GM12878 (cell line): ENCODE data around the gene SLC29A4. TPM values are rescaled to one million over a fixed set of nuclear protein-coding genes. Genes with fewer than 3 reads are reported as not detected.

Experiments used
- ATAC-seq: fragments of 200-7000 bp; cut with Tn5 transposase; 3 replicates; pipeline ENCODE4 v1.9.1; 2020; ENCODE audit warnings: mild to moderate bottlenecking, moderate library complexity
- BruUV-seq: library from RNA; stranded (reverse); fragments of 400-500 nt; replicated peaks from 2 replicates; lab custom pipeline; 2021; lab: Mats Ljungman, UMichigan
- CTCF ChIA-PET: fragments of 300-600 bp; sonication (Branson Sonifier 250); formaldehyde crosslinking; extraction: SDS; loops from one replicate; lab custom pipeline; 2021; ENCODE audit warnings: inconsistent platforms; lab: Yijun Ruan, JAX
- POLR2A ChIA-PET: fragments of 350-600 bp; formaldehyde crosslinking; extraction: SDS; loops from one replicate; lab custom pipeline; 2021; ENCODE audit warnings: inconsistent platforms; lab: Charles Lee
- RAD21 ChIA-PET: fragments of 300-600 bp; sonication (Branson Sonifier 250); formaldehyde crosslinking; loops from one replicate; lab custom pipeline; 2023; ENCODE audit warnings: antibody characterized with exemption; ENCODE audit not compliant: unreplicated experiment; lab: Charles Lee
- SMC1A ChIA-PET: fragments of 300-600 bp; sonication (Branson Sonifier 250); formaldehyde crosslinking; loops from one replicate; lab custom pipeline; 2023; ENCODE audit not compliant: unreplicated experiment, uncharacterized antibody; lab: Charles Lee
- DNase-seq: peaks from one replicate; pipeline ENCODE4 v3.0.0-alpha.2; 2011; ENCODE audit warnings: low read depth, low spot score
- FAIRE-seq: peaks from 3 replicates; lab custom pipeline; 2011; peaks lifted over from hg19 to GRCh38; lab: Jason Lieb, UNC
- H2AFZ ChIP-seq: 2 replicates; pipeline ENCODE4 v1.6.0; 2011; ENCODE audit warnings: low read depth, low read length, control low read depth; ENCODE audit not compliant: control insufficient read depth
- H3K27ac ChIP-seq: 2 replicates; pipeline ENCODE4 v1.5.1; 2011; ENCODE audit warnings: control low read depth; ENCODE audit not compliant: control insufficient read depth, insufficient read depth
- H3K27me3 ChIP-seq, 2 experiments: replicated peaks in 1 of 2; 2 replicates each; pipeline versions ENCODE4 v1.6.0 to v1.6.1; 2011; ENCODE audit warnings: low read length in 1 of 2; ENCODE audit not compliant: control insufficient read depth in 2 of 2, insufficient read depth in 2 of 2
- H3K36me3 ChIP-seq, 2 experiments: 2 replicates each; pipeline ENCODE4 v1.5.1; 2011; ENCODE audit warnings: low read length in 1 of 2; ENCODE audit not compliant: control insufficient read depth in 2 of 2, insufficient read depth in 2 of 2
- H3K4me1 ChIP-seq: 2 replicates; pipeline ENCODE4 v1.6.1; 2011; ENCODE audit warnings: mild to moderate bottlenecking, low read length, moderate library complexity, mixed read lengths; ENCODE audit not compliant: control insufficient read depth, insufficient read depth
- H3K4me2 ChIP-seq: 2 replicates; pipeline ENCODE4 v1.6.0; 2011; ENCODE audit warnings: control low read depth; ENCODE audit not compliant: control insufficient read depth, insufficient read depth
- H3K4me3 ChIP-seq: fragments of 200-600 bp; sonication (generic); 2 replicates; pipeline ENCODE4 v1.5.1; 2016
- H3K79me2 ChIP-seq: 2 replicates; pipeline ENCODE4 v1.6.0; 2011; ENCODE audit warnings: low read length; ENCODE audit not compliant: control insufficient read depth, insufficient read depth
- H3K9ac ChIP-seq: 2 replicates; pipeline ENCODE4 v1.8.0; 2011; ENCODE audit warnings: low read length, control low read depth, mixed read lengths; ENCODE audit not compliant: control insufficient read depth, insufficient read depth
- H3K9me3 ChIP-seq: replicated peaks from 3 replicates; pipeline ENCODE4 v1.5.1; 2011; ENCODE audit warnings: mild to moderate bottlenecking, low read length; ENCODE audit not compliant: control insufficient read depth, insufficient read depth
- H4K20me1 ChIP-seq: 2 replicates; pipeline ENCODE4 v1.6.0; 2011; ENCODE audit not compliant: control insufficient read depth, insufficient read depth
- ATF7 ChIP-seq: fragments of 450-650 bp; IDR thresholded peaks from 2 replicates; pipeline ENCODE4 v1.6.1; 2016; ENCODE audit warnings: low read depth, mild to moderate bottlenecking
- EZH2 ChIP-seq: IDR thresholded peaks from 2 replicates; pipeline ENCODE4 v1.6.1; 2012; ENCODE audit warnings: low read depth, mild to moderate bottlenecking, control low read depth, inconsistent platforms, low read length, borderline replicate concordance; ENCODE audit not compliant: control insufficient read depth
- IRF5 ChIP-seq: fragments of 450-650 bp; IDR thresholded peaks from 2 replicates; pipeline ENCODE4 v1.6.1; 2017; ENCODE audit warnings: borderline replicate concordance
- MXI1 ChIP-seq: fragments of 150-350 bp; IDR thresholded peaks from 2 replicates; pipeline ENCODE4 v1.6.1; 2011; ENCODE audit warnings: low read depth, mild to moderate bottlenecking, inconsistent platforms, low read length, improper control_type of control experiment
- PKNOX1 ChIP-seq: fragments of 450-650 bp; IDR thresholded peaks from 2 replicates; pipeline ENCODE4 v1.6.1; 2016; ENCODE audit warnings: mild to moderate bottlenecking
- WRNIP1 ChIP-seq: IDR thresholded peaks from 2 replicates; pipeline ENCODE4 v1.6.1; 2011; ENCODE audit warnings: low read depth, low read length, improper control_type of control experiment, borderline replicate concordance
- ZNF622 ChIP-seq: fragments of 450-650 bp; IDR thresholded peaks from 2 replicates; pipeline ENCODE4 v1.6.1; 2017; ENCODE audit warnings: mild to moderate bottlenecking, inconsistent platforms
- WGBS: methylation state at CpG from one replicate; pipeline ENCODE4 v1.1.6; 2016; ENCODE audit warnings: low lambda C conversion rate; ENCODE audit not compliant: insufficient replicate concordance, insufficient coverage; ENCODE audit errors: missing lambda C conversion rate; 5-methylcytosine and 5-hydroxymethylcytosine counted together
- in situ Hi-C: fragments of 300-500 bp; cut with MboI; formaldehyde crosslinking; loops from 9 replicates; pipeline ENCODE4 v1.14.3; 2018; ENCODE audit warnings: mixed read lengths
- intact Hi-C: fragments of 100-400 bp; cut with micrococcal nuclease; formaldehyde crosslinking; loops from one replicate; pipeline ENCODE4 v1.14.2; 2022; ENCODE audit not compliant: unreplicated experiment
- polyA plus RNA-seq, 11 experiments: library from polyadenylated mRNA; depleted of rRNA in 4 of 11; unstranded in 6 of 11; stranded (reverse) in 5 of 11; fragments of >200 nt; fragmentation: Nextera tagmentation in 4 of 11; fragmentation: Illumina TruSeq in 1 of 11; extraction: Ambion mirVana in 4 of 11; extraction: Trizol in 1 of 11; gene quantifications; 1 replicate in 1 of 11; 2 replicates in 10 of 11; pipeline versions ENCODE4 v1.2.1 to v1.2.3, GENCODE V29; 2011 to 2016; ENCODE audit warnings: inconsistent platforms in 2 of 11, missing spikeins in 2 of 11, low read depth in 1 of 11
- total RNA-seq, 4 experiments: library from RNA; depleted of rRNA in 3 of 4; stranded (reverse); fragments of >200 nt in 3 of 4; fragmentation: Illumina TruSeq in 1 of 4; extraction: Trizol in 1 of 4; gene quantifications; 2 replicates each; pipeline versions ENCODE4 v1.2.1 to v1.2.3, GENCODE V29; 2013 to 2021

SLC29A4 gene
- total and polyA plus RNA-seq, 10 of the 15 experiments (the other 5 are each of a cell fraction or from before 2014, with no cell fraction given): 0.11 to 0.72 (median 0.23) TPM; not detected in 3

GRCh38 chr7:5243261-5243660 lies 39.5 kb upstream of the SLC29A4 start:
- Histone ChIP-seq H3K9me3 (no peaks in the 10 kb centered on the region), H4K20me1 (no peaks in the 10 kb centered on the region), H3K4me1 (peaks cover 13% of the 10 kb centered on the region), H3K36me3 (no peaks in the 10 kb centered on the region), H3K27ac (no peak overlapping the region), H3K9ac (no peak overlapping the region), H2AFZ (no peak overlapping the region), H3K4me3 (no peak overlapping the region), H3K4me2 (no peak overlapping the region), H3K79me2 (no peaks in the 10 kb centered on the region), H3K27me3 (peaks cover 0 to 1% of the 10 kb centered on the region in 2 experiments; a peak in 1 of 4 replicates)
- no peak for DNase-seq
- TF ChIP-seq MXI1 (no peak), EZH2 (no peak), IRF5 (no peak), ZNF622 (no peak), ATF7 (no peak), WRNIP1 (no peak), PKNOX1 (no peak)
- WGBS: 75% methylated on average over 12 of the region's 12 CpGs
- in situ Hi-C loops: no loop called here
- SMC1A ChIA-PET: interaction anchor here (1.4 kb wide), 2 partner anchors 11 to 104 kb away, joined by 3 to 4 read pairs; no protein-coding TSS in a partner anchor
- no peak for ATAC-seq
- FAIRE-seq: no peak
- CTCF ChIA-PET: no interaction called here
- BruUV-seq: no TSS peak
- POLR2A ChIA-PET: no interaction called here
- intact Hi-C loops: no loop called here
- RAD21 ChIA-PET: interaction anchor here (0.8 to 1.6 kb wide), 2 partner anchors 11 to 251 kb away, joined by 3 read pairs; no protein-coding TSS in a partner anchor
